ENCODE measurements around the gene YBX2.

The YBX2 gene

GRCh38 chr17:7328840-7329373 is 34.5 kb upstream of the YBX2 start, which contains the start of gene NEURL4:
TSS of gene NEURL4 (minus strand) at chr17:7329335. CDS start at chr17:7329312, 23 bp downstream.
- Mint-ChIP-seq H3K4me1 (peaks cover 30% of the 10 kb centered on the region), H3K4me3 (peak within 1 kb of the TSS; percentile 92 to 98 (median 94)), H3K27ac (peak within 1 kb of the TSS; percentile 96 to 98 (median 97)), H3K36me3 (ENCODE audit: low read depth) (peaks cover 4% of the 10 kb centered on the region), H3K9me3 (no peaks in the 10 kb centered on the region), H3K27me3 (ENCODE audit: low read depth) (no peaks in the 10 kb centered on the region)
- TF ChIP-seq CTCF (IDR thresholded peaks at IDR 0.05; ENCODE audit: unreplicated experiment in 3 of 3): peak in 1 of 3 experiments; percentile 15

- TF ChIP-seq CTCF (IDR thresholded peaks at IDR 0.05; ENCODE audit: unreplicated experiment in 3 of 3): no peak
- Mint-ChIP-seq H3K36me3 (ENCODE audit: low read depth) (peaks cover 7% of the 10 kb centered on the region), H3K9me3 (no peaks in the 10 kb centered on the region), H3K4me1 (peaks cover 30% of the 10 kb centered on the region), H3K27ac (peak overlapping the region in 2 of 3 experiments; percentile 85 to 96), H3K27me3 (ENCODE audit: low read depth) (no peaks in the 10 kb centered on the region), H3K4me3 (peak overlapping the region; percentile 83 to 98 (median 87))
Measured at GRCh38 chr17:7328009-7328408, 33.6 kb upstream of the YBX2 start.

- H3K4me3 Mint-ChIP-seq: peak overlapping the region; percentile 68 to 98 (median 70)
- no peak overlapping the region for H3K27ac Mint-ChIP-seq
- no peak for TF ChIP-seq CTCF (IDR thresholded peaks at IDR 0.05; ENCODE audit: unreplicated experiment in 3 of 3)
- no peaks in the 10 kb centered on the region for H3K9me3 Mint-ChIP-seq
- peaks cover 26% of the 10 kb centered on the region for H3K4me1 Mint-ChIP-seq
- H3K27me3 Mint-ChIP-seq (ENCODE audit: low read depth): no peaks in the 10 kb centered on the region
- peaks cover 10% of the 10 kb centered on the region for H3K36me3 Mint-ChIP-seq (ENCODE audit: low read depth)
Measured at GRCh38 chr17:7327501-7327900, 33.1 kb upstream of the YBX2 start.

GRCh38 chr17:7327056-7327455 is 32.6 kb upstream of the YBX2 start:
- peak overlapping the region; percentile 34 to 72 (median 59) for H3K4me3 Mint-ChIP-seq
- H3K27me3 Mint-ChIP-seq (ENCODE audit: low read depth): no peaks in the 10 kb centered on the region
- H3K36me3 Mint-ChIP-seq (ENCODE audit: low read depth): peaks cover 14% of the 10 kb centered on the region
- H3K9me3 Mint-ChIP-seq: no peaks in the 10 kb centered on the region
- peaks cover 22% of the 10 kb centered on the region for H3K4me1 Mint-ChIP-seq
- H3K27ac Mint-ChIP-seq: no peak overlapping the region
- TF ChIP-seq CTCF (IDR thresholded peaks at IDR 0.05; ENCODE audit: unreplicated experiment in 3 of 3): no peak

- Mint-ChIP-seq H3K4me3 (peak overlapping the region; percentile 43 to 72 (median 59)), H3K9me3 (no peaks in the 10 kb centered on the region), H3K4me1 (peaks cover 22% of the 10 kb centered on the region), H3K27ac (no peak overlapping the region), H3K36me3 (ENCODE audit: low read depth) (peaks cover 23% of the 10 kb centered on the region), H3K27me3 (ENCODE audit: low read depth) (no peaks in the 10 kb centered on the region)
- no peak for TF ChIP-seq CTCF (IDR thresholded peaks at IDR 0.05; ENCODE audit: unreplicated experiment in 3 of 3)
Measured at GRCh38 chr17:7326186-7326585, 31.7 kb upstream of the YBX2 start.

- no peak for TF ChIP-seq CTCF (IDR thresholded peaks at IDR 0.05; ENCODE audit: unreplicated experiment in 3 of 3)
- peaks cover 21% of the 10 kb centered on the region for H3K4me1 Mint-ChIP-seq
- H3K27me3 Mint-ChIP-seq (ENCODE audit: low read depth): no peaks in the 10 kb centered on the region
- H3K27ac Mint-ChIP-seq: no peak overlapping the region
- H3K9me3 Mint-ChIP-seq: no peaks in the 10 kb centered on the region
- peaks cover 27% of the 10 kb centered on the region for H3K36me3 Mint-ChIP-seq (ENCODE audit: low read depth)
- H3K4me3 Mint-ChIP-seq: no peak overlapping the region
Measured at GRCh38 chr17:7325031-7325528, 30.6 kb upstream of the YBX2 start.
